Vagina (tissue), 2 donors: ENCODE measurements around the gene KIF27.
"Not testable (repeated sequence)": the region's sequence is repeated elsewhere in the genome, so short reads cannot be mapped to it uniquely, and the experiment has no call there.

Source experiments
- POLR2A ChIP-seq, 2 donors: fragments of 450-650 bp; IDR thresholded peaks; one replicate each; pipeline ENCODE4 v1.6.1; 2017; ENCODE audit warnings: antibody characterized with exemption in 2 of 2, mild to moderate bottlenecking in 2 of 2, moderate library complexity in 2 of 2
- POLR2AphosphoS5 ChIP-seq, 2 donors: sonication (generic); formaldehyde crosslinking; IDR thresholded peaks; one replicate each; pipeline ENCODE4 v1.9.0; 2017; ENCODE audit warnings: antibody characterized with exemption in 2 of 2, mild to moderate bottlenecking in 2 of 2, low read depth in 1 of 2; ENCODE audit not compliant: insufficient read depth in 1 of 2
- TF ChIP-seq, protein P1 (sequence below), 3 experiments: fragments of 450-650 bp in 2 of 3; fragments of 200-600 bp in 1 of 3; sonication (generic) in 1 of 3; IDR thresholded peaks; one replicate each; pipeline ENCODE4 v1.5.1; 2017 to 2019; ENCODE audit warnings: antibody characterized with exemption in 3 of 3, mild to moderate bottlenecking in 2 of 3, moderate library complexity in 2 of 3

DNA sequence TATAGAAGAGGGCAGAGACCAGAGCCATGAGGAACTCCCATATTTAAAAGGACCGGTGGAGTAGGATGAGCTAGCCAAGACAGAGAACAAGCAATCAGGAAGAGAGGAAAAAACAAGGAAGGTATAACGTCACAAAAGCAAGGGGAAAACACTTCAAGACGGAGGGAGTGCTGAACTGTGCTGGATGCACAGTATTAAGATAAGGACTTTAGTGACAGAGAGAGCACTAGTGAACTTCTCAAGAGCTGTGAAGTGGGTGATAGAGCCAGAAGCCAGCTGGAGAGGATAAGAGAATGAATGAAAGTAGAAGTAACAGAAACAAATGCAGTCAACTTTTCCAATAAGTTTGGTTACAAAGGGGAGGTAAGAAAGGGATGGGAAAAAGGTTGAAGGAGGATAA, 45.7 kb downstream of the KIF27 start:
- TF ChIP-seq, protein P1, sequence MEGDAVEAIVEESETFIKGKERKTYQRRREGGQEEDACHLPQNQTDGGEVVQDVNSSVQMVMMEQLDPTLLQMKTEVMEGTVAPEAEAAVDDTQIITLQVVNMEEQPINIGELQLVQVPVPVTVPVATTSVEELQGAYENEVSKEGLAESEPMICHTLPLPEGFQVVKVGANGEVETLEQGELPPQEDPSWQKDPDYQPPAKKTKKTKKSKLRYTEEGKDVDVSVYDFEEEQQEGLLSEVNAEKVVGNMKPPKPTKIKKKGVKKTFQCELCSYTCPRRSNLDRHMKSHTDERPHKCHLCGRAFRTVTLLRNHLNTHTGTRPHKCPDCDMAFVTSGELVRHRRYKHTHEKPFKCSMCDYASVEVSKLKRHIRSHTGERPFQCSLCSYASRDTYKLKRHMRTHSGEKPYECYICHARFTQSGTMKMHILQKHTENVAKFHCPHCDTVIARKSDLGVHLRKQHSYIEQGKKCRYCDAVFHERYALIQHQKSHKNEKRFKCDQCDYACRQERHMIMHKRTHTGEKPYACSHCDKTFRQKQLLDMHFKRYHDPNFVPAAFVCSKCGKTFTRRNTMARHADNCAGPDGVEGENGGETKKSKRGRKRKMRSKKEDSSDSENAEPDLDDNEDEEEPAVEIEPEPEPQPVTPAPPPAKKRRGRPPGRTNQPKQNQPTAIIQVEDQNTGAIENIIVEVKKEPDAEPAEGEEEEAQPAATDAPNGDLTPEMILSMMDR (IDR thresholded peaks at IDR 0.05), result not testable (repeated sequence)
- not testable (repeated sequence) for TF ChIP-seq POLR2AphosphoS5 (IDR thresholded peaks at IDR 0.05; ENCODE audit: insufficient read depth in 1 of 2, low read depth in 1 of 2); POLR2A (IDR thresholded peaks at IDR 0.05)
